ENCODE data around the gene EML1. TPM values are rescaled to one million over a fixed set of nuclear protein-coding genes. Genes with fewer than 3 reads are reported as not detected.

EML1 gene
- total and polyA plus RNA-seq, 8 donors = 5.8 to 66.5 (median 34.8) TPM

DNA sequence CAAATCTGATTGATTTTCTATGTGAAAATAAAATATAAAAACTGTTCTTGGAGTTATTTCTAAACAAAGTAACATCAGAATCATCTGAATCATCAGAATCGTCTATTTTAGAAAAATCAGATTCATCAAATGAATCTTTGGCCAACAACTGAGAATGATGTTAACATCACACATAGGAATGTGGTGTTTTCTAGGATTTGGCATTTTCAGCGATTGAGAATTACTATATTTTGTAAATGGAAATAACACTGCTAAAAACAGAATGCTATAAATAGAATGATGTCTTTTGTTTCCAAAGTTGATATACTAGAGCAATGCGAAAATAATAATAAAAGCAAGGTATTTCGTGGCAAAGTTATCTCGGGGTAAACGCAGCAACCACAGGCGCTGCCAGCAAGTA lies 198.1 kb downstream of the EML1 start:
- Histone ChIP-seq H3K27ac (no peak overlapping the region), H3K36me3 (no peaks in the 10 kb centered on the region), H3K4me3 (no peak overlapping the region), H3K27me3 (no peaks in the 10 kb centered on the region), H3K4me1 (peaks cover 0 to 7% (median 0%) of the 10 kb centered on the region in 4 donors), H3K9me3 (no peaks in the 10 kb centered on the region)
- intact Hi-C loops (cut with DNase I; ENCODE audit: low total_unique reads) = no loop called here
- TF ChIP-seq POLR2A (IDR thresholded peaks at IDR 0.05) = no peak
- TF ChIP-seq POLR2AphosphoS5 (IDR thresholded peaks at IDR 0.05) = no peak
- TF ChIP-seq EP300 (IDR thresholded peaks at IDR 0.05) = no peak
- TF ChIP-seq, protein P1, sequence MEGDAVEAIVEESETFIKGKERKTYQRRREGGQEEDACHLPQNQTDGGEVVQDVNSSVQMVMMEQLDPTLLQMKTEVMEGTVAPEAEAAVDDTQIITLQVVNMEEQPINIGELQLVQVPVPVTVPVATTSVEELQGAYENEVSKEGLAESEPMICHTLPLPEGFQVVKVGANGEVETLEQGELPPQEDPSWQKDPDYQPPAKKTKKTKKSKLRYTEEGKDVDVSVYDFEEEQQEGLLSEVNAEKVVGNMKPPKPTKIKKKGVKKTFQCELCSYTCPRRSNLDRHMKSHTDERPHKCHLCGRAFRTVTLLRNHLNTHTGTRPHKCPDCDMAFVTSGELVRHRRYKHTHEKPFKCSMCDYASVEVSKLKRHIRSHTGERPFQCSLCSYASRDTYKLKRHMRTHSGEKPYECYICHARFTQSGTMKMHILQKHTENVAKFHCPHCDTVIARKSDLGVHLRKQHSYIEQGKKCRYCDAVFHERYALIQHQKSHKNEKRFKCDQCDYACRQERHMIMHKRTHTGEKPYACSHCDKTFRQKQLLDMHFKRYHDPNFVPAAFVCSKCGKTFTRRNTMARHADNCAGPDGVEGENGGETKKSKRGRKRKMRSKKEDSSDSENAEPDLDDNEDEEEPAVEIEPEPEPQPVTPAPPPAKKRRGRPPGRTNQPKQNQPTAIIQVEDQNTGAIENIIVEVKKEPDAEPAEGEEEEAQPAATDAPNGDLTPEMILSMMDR (IDR thresholded peaks at IDR 0.05) = no peak
- DNase-seq = no peak
- 66 to 76% (median 69%) methylated on average over 7 of the region's 7 CpGs for WGBS, 5 donors

Small RNA genes lying within 50 kb of the gene (small RNA-seq; reads per million reads assigned to genes)
- gene RNU1-47P = 0 to 0.15 (median 0) reads per million in 4 donors

Other genes starting within 250 kb of the EML1 start
- 10 to 100 TPM; 10.5 to 28.6 (median 14.5) TPM for gene CCDC85C, start 189.2 kb upstream of the EML1 start, total RNA-seq
- 10 to 100 TPM; 11.4 to 20.1 (median 17.3) TPM for gene CCDC85C, start 189.2 kb upstream of the EML1 start, polyA plus RNA-seq
- 1 to 10 TPM in 3 of 5 donors, under 1 TPM in 1, not detected in 1; 0.45 to 2.0 (median 1.2) TPM for gene HHIPL1, start 148.3 kb upstream of the EML1 start, total RNA-seq
- gene HHIPL1, start 148.3 kb upstream of the EML1 start, polyA plus RNA-seq = under 1 TPM; 0.15 to 0.68 (median 0.20) TPM
- 1 to 10 TPM in 3 of 5 donors, not detected in 2; 1.2 to 2.9 (median 2.2) TPM for gene CYP46A1, start 109.1 kb upstream of the EML1 start, total RNA-seq
- gene CYP46A1, start 109.1 kb upstream of the EML1 start, polyA plus RNA-seq = under 1 TPM; 0.15 to 0.68 (median 0.53) TPM

Data from stomach (tissue), 9 donors.